Mesenchymal stem cell (in vitro differentiated cells and primary cell): ENCODE measurements around the gene FCN3.
"Not testable (repeated sequence)": the region's sequence is repeated elsewhere in the genome, so short reads cannot be mapped to it uniquely, and the experiment has no call there.

ENCODE experiments used
- DNase-seq: peaks from one replicate; pipeline ENCODE4 v3.0.0-alpha.2; 2013
- H2AFZ ChIP-seq: one replicate; pipeline ENCODE4 v1.6.1; 2013; ENCODE audit warnings: low read depth, mild to moderate bottlenecking, control low read depth, inconsistent platforms, low read length, moderate library complexity
- H2AK5ac ChIP-seq: 2 replicates; pipeline ENCODE4 v1.6.1; 2013; ENCODE audit warnings: low read length, moderate library complexity, mild to moderate bottlenecking, inconsistent platforms; ENCODE audit not compliant: severe bottlenecking
- H2BK120ac ChIP-seq: one replicate; pipeline ENCODE4 v1.6.1; 2013; ENCODE audit warnings: low read depth, mild to moderate bottlenecking, inconsistent platforms, low read length, moderate library complexity
- H2BK12ac ChIP-seq, 2 experiments: one replicate each; pipeline ENCODE4 v1.6.1; 2013; ENCODE audit warnings: inconsistent platforms in 2 of 2, low read length in 2 of 2, mild to moderate bottlenecking in 2 of 2, moderate library complexity in 2 of 2, control low read depth in 1 of 2
- H2BK15ac ChIP-seq: one replicate; pipeline ENCODE4 v1.6.1; 2013; ENCODE audit warnings: mild to moderate bottlenecking, low read depth, inconsistent platforms; ENCODE audit not compliant: poor library complexity, severe bottlenecking
- H2BK5ac ChIP-seq: 2 replicates; pipeline ENCODE4 v1.6.1; 2013; ENCODE audit warnings: low read depth, mild to moderate bottlenecking, low read length, control low read depth, inconsistent platforms; ENCODE audit not compliant: poor library complexity, severe bottlenecking
- H3K14ac ChIP-seq, 2 experiments: one replicate each; pipeline ENCODE4 v1.6.1; 2013; ENCODE audit warnings: inconsistent platforms in 2 of 2, low read length in 2 of 2, control low read depth in 1 of 2, mild to moderate bottlenecking in 1 of 2, moderate library complexity in 1 of 2
- H3K18ac ChIP-seq, 2 experiments: one replicate each; pipeline ENCODE4 v1.6.1; 2013; ENCODE audit warnings: inconsistent platforms in 2 of 2, low read length in 2 of 2, control low read depth in 1 of 2, low read depth in 1 of 2, mild to moderate bottlenecking in 1 of 2
- H3K23ac ChIP-seq, 2 experiments: one replicate each; pipeline ENCODE4 v1.6.1; 2013; ENCODE audit warnings: inconsistent platforms in 2 of 2, low read length in 2 of 2, mild to moderate bottlenecking in 2 of 2, moderate library complexity in 2 of 2, control low read depth in 1 of 2
- H3K27ac ChIP-seq: 2 replicates; pipeline ENCODE4 v1.5.1; 2013; ENCODE audit warnings: mild to moderate bottlenecking, moderate library complexity, low read length, control low read depth, inconsistent platforms; ENCODE audit not compliant: poor library complexity, severe bottlenecking
- H3K27me3 ChIP-seq, 2 experiments: 2 replicates each; pipeline versions ENCODE4 v1.6.1 to v1.7.0; 2013; ENCODE audit warnings: low read length in 2 of 2, mild to moderate bottlenecking in 2 of 2, moderate library complexity in 2 of 2, control low read depth in 1 of 2, inconsistent platforms in 1 of 2; ENCODE audit not compliant: control insufficient read depth in 1 of 2, insufficient read depth in 1 of 2
- H3K36me3 ChIP-seq, 2 experiments: 2 replicates each; pipeline versions ENCODE4 v1.6.1 to v1.7.0; 2013; ENCODE audit warnings: low read length in 2 of 2, control low read depth in 1 of 2, inconsistent platforms in 1 of 2, low read depth in 1 of 2, mild to moderate bottlenecking in 1 of 2; ENCODE audit not compliant: insufficient read depth in 2 of 2, control insufficient read depth in 1 of 2
- H3K4ac ChIP-seq, 2 experiments: one replicate each; pipeline ENCODE4 v1.6.1; 2013; ENCODE audit warnings: inconsistent platforms in 2 of 2, low read length in 2 of 2, mild to moderate bottlenecking in 2 of 2, moderate library complexity in 2 of 2, control low read depth in 1 of 2, low read depth in 1 of 2
- H3K4me1 ChIP-seq: 2 replicates; pipeline ENCODE4 v1.6.1; 2013; ENCODE audit warnings: low read depth, low read length, control low read depth; ENCODE audit not compliant: control insufficient read depth, insufficient read depth
- H3K4me2 ChIP-seq: 2 replicates; pipeline ENCODE4 v1.6.1; 2013; ENCODE audit warnings: low read length, mild to moderate bottlenecking, inconsistent platforms; ENCODE audit not compliant: poor library complexity, severe bottlenecking
- H3K4me3 ChIP-seq, 2 experiments: 2 replicates each; pipeline versions ENCODE4 v1.5.1 to v1.7.0; 2013; ENCODE audit warnings: low read length in 2 of 2, mild to moderate bottlenecking in 2 of 2, control low read depth in 1 of 2, low read depth in 1 of 2; ENCODE audit not compliant: insufficient read depth in 1 of 2
- H3K79me1 ChIP-seq: replicated peaks from 2 replicates; pipeline ENCODE4 v1.6.1; 2013; ENCODE audit warnings: mild to moderate bottlenecking, control low read depth, low read length, inconsistent platforms; ENCODE audit not compliant: poor library complexity, severe bottlenecking
- H3K9ac ChIP-seq: 2 replicates; pipeline ENCODE4 v1.7.0; 2013; ENCODE audit warnings: mild to moderate bottlenecking, low read length, moderate library complexity
- H3K9me3 ChIP-seq: 2 replicates; pipeline ENCODE4 v1.7.0; 2013; ENCODE audit warnings: mild to moderate bottlenecking, low read length; ENCODE audit not compliant: control insufficient read depth
- H4K8ac ChIP-seq: one replicate; pipeline ENCODE4 v1.6.1; 2013; ENCODE audit warnings: inconsistent platforms, mild to moderate bottlenecking, low read length, moderate library complexity
- H4K91ac ChIP-seq: one replicate; pipeline ENCODE4 v1.6.1; 2013; ENCODE audit warnings: mild to moderate bottlenecking, low read length, inconsistent platforms
- WGBS: methylation state at CpG from one replicate; pipeline ENCODE4 v1.1.7; 2013; ENCODE audit warnings: mixed read lengths; 5-methylcytosine and 5-hydroxymethylcytosine counted together

Gene FCN3

DNA sequence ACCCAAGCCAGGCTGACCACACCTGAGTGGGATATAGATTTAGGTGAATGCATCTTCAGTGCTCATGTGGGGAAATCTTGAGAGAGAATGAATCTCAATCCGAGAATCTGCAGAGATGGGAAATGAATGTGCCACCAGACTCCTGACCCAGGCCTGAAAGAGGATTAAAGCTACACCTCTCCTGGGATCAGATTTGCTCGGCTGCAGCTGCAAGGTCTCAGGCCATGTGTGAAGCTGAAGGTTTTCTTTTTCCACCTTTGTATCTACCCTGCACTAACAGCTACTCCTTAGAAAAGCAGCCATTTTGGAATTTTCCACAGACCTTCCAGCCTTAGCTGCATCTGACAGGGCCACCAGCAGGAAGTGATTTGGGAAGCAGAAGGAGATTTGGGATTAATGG lies 36.1 kb upstream of the FCN3 start:
- Histone ChIP-seq H3K4me3 (no peak overlapping the region), H2BK15ac (no peak overlapping the region), H3K4me2 (no peak overlapping the region), H3K14ac (no peak overlapping the region), H3K18ac (no peak overlapping the region), H3K9me3 (no peaks in the 10 kb centered on the region), H3K27ac (no peak overlapping the region), H2BK120ac (no peak overlapping the region), H2BK5ac (no peak overlapping the region), H3K4me1 (peaks cover 6% of the 10 kb centered on the region), H3K36me3 (peaks cover 58 to 92% of the 10 kb centered on the region in 2 experiments), H3K9ac (no peak overlapping the region), H4K8ac (no peak overlapping the region), H2AFZ (no peak overlapping the region), H3K4ac (no peak overlapping the region), H4K91ac (no peak overlapping the region), H2AK5ac (no peak overlapping the region), H3K79me1 (peaks cover 37% of the 10 kb centered on the region), H2BK12ac (no peak overlapping the region), H3K23ac (no peak overlapping the region), H3K27me3 (no peaks in the 10 kb centered on the region)
- 100% methylated on average over 2 of the region's 2 CpGs for WGBS
- DNase-seq, result no peak

GRCh38 chr1:27409669-27410068 lies 35.0 kb upstream of the FCN3 start:
- Histone ChIP-seq H2AK5ac (no peak overlapping the region), H4K91ac (no peak overlapping the region), H3K23ac (no peak overlapping the region), H3K79me1 (peaks cover 32% of the 10 kb centered on the region), H2AFZ (no peak overlapping the region), H3K9me3 (no peaks in the 10 kb centered on the region), H3K4me2 (no peak overlapping the region), H3K4me1 (peaks cover 12% of the 10 kb centered on the region), H2BK120ac (no peak overlapping the region), H3K4ac (no peak overlapping the region), H3K18ac (no peak overlapping the region), H3K27me3 (no peaks in the 10 kb centered on the region), H2BK12ac (no peak overlapping the region), H4K8ac (no peak overlapping the region), H2BK15ac (no peak overlapping the region), H3K27ac (no peak overlapping the region), H2BK5ac (no peak overlapping the region), H3K9ac (no peak overlapping the region), H3K14ac (no peak overlapping the region), H3K36me3 (peaks cover 54 to 83% of the 10 kb centered on the region in 2 experiments), H3K4me3 (no peak overlapping the region)
- DNase-seq, result no peak
- 94% methylated on average over 10 of the region's 11 CpGs for WGBS

DNA sequence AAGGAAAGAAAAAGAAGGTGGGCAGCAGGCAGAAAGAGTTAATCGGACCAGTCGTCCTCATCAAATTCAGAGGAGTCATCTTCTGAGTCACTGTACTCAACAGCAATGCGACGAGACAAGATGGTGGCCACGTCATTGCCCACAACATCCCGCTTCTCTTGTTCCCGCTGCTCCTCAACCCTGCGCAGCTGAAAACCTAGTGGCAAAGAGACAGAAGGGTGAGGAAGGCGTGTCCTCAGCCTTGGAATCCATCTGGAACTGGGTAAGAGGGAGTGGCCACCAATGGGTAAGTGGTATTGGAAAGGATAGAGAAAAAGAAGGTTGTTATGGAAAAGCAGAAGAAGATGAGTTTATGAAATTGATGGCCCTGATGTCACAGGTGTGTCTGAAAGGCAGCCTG lies 33.5 kb upstream of the FCN3 start:
- H2BK12ac ChIP-seq, result no peak overlapping the region
- H3K23ac ChIP-seq, result no peak overlapping the region
- no peak overlapping the region for H2BK120ac ChIP-seq
- H3K14ac ChIP-seq, result no peak overlapping the region
- H4K8ac ChIP-seq, result no peak overlapping the region
- no peak overlapping the region for H3K9ac ChIP-seq
- no peak overlapping the region for H2AFZ ChIP-seq
- no peak overlapping the region for H4K91ac ChIP-seq
- H3K27ac ChIP-seq, result no peak overlapping the region
- DNase-seq, result no peak
- no peak overlapping the region for H3K4ac ChIP-seq
- H2BK5ac ChIP-seq, result no peak overlapping the region
- peaks cover 20% of the 10 kb centered on the region for H3K79me1 ChIP-seq
- H3K4me2 ChIP-seq, result no peak overlapping the region
- H3K18ac ChIP-seq, result no peak overlapping the region
- H3K4me3 ChIP-seq, result no peak overlapping the region
- H2AK5ac ChIP-seq, result no peak overlapping the region
- no peak overlapping the region for H2BK15ac ChIP-seq
- WGBS, result 96% methylated on average over 9 of the region's 9 CpGs
- H3K9me3 ChIP-seq, result no peaks in the 10 kb centered on the region
- peaks cover 55 to 69% of the 10 kb centered on the region in 2 experiments for H3K36me3 ChIP-seq
- no peaks in the 10 kb centered on the region for H3K27me3 ChIP-seq
- peaks cover 22% of the 10 kb centered on the region for H3K4me1 ChIP-seq

DNA sequence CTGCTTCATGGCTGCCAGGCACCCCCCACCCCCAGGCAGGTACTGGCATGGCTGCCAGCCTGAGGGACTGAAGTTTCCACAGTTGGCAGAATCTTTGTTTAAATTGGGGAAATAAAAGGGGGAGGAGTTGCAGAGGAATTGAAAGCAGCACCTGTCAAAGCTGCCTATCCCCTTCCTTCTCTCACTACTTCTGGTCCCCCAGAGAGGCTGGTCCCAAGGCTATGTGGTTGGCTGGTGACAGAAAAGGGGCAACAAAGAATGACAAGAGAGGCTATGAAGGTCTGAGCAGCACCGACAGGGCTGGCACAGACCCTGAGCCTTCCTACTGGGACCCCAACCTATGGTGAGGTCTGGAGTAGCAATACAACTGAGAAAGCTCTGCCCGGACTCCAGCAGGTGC lies 32.2 kb upstream of the FCN3 start:
- Histone ChIP-seq H2AK5ac (peak overlapping the region; percentile 41), H3K79me1 (peaks cover 14% of the 10 kb centered on the region), H4K8ac (peak overlapping the region; percentile 21), H3K4me1 (peaks cover 31% of the 10 kb centered on the region), H3K36me3 (peaks cover 47 to 55% of the 10 kb centered on the region in 2 experiments)
- not testable (repeated sequence) for H3K27me3 ChIP-seq, H3K4ac ChIP-seq, DNase-seq, H3K14ac ChIP-seq, H3K9ac ChIP-seq, H3K27ac ChIP-seq, H2BK120ac ChIP-seq, H2AFZ ChIP-seq, H2BK5ac ChIP-seq, H4K91ac ChIP-seq, H3K4me2 ChIP-seq, H2BK12ac ChIP-seq, H2BK15ac ChIP-seq, H3K4me3 ChIP-seq, H3K18ac ChIP-seq, H3K9me3 ChIP-seq, H3K23ac ChIP-seq
- WGBS, result 97% methylated on average over 2 of the region's 2 CpGs
